T-cell (primary cell): ENCODE data around the gene TMCO4. TPM values are rescaled to one million over a fixed set of nuclear protein-coding genes. Genes with fewer than 3 reads are reported as not detected.

Experiments used
- ATAC-seq, 4 experiments: fragments of 200-7000 bp in 3 of 4; fragments of 150-1000 bp in 1 of 4; cut with Tn5 transposase; replicated peaks in 1 of 4; 1 replicate in 3 of 4; 2 replicates in 1 of 4; pipeline ENCODE4 v1.10.0; 2021; ENCODE audit warnings: moderate library complexity in 3 of 4, mild to moderate bottlenecking in 2 of 4, moderate number of reproducible peaks in 1 of 4
- CTCF ChIA-PET, 2 donors: fragments of 300-600 bp; sonication (Branson Sonifier 250); formaldehyde crosslinking; loops; one replicate each; lab custom pipeline; 2022; ENCODE audit warnings: antibody characterized with exemption in 2 of 2; lab: Charles Lee
- POLR2A ChIA-PET, 2 donors: fragments of 300-600 bp; sonication (Branson Sonifier 250); formaldehyde crosslinking; loops; one replicate each; lab custom pipeline; 2022; ENCODE audit warnings: antibody characterized with exemption in 2 of 2; lab: Charles Lee
- DNase-seq, 35 experiments: peaks; one replicate each; pipeline versions ENCODE4 v3.0.0 to v3.0.0-alpha.2; 2013 to 2023
- H3K27ac ChIP-seq: one replicate; pipeline ENCODE4 v1.5.1; 2013; ENCODE audit warnings: low read length
- H3K27me3 ChIP-seq, 2 experiments: replicated peaks in 1 of 2; 1 replicate in 1 of 2; 2 replicates in 1 of 2; pipeline versions ENCODE4 v1.6.1 to v1.7.0; 2013; ENCODE audit warnings: low read length in 1 of 2, mixed read lengths in 1 of 2; ENCODE audit not compliant: control insufficient read depth in 2 of 2, insufficient read depth in 2 of 2; ENCODE audit errors: extremely low read depth in 1 of 2
- H3K36me3 ChIP-seq, 2 donors: 1 replicate in 1 of 2; 2 replicates in 1 of 2; pipeline versions ENCODE4 v1.6.1 to v1.7.0; 2013; ENCODE audit warnings: low read length in 1 of 2; ENCODE audit not compliant: control insufficient read depth in 2 of 2, insufficient read depth in 1 of 2; ENCODE audit errors: extremely low read depth in 1 of 2
- H3K4me1 ChIP-seq, 2 experiments: 1 replicate in 1 of 2; 2 replicates in 1 of 2; pipeline versions ENCODE4 v1.6.1 to v1.7.0; 2013; ENCODE audit warnings: low read length in 2 of 2, mixed read lengths in 1 of 2; ENCODE audit not compliant: insufficient read depth in 2 of 2, control insufficient read depth in 1 of 2; ENCODE audit errors: extremely low read depth in 1 of 2
- H3K4me3 ChIP-seq, 2 donors: 1 replicate in 1 of 2; 2 replicates in 1 of 2; pipeline versions ENCODE4 v1.5.1 to v1.7.0; 2013; ENCODE audit warnings: mild to moderate bottlenecking in 2 of 2, low read length in 1 of 2, moderate library complexity in 1 of 2; ENCODE audit not compliant: control insufficient read depth in 1 of 2; ENCODE audit errors: extremely low read depth in 1 of 2
- H3K9me3 ChIP-seq: 2 replicates; pipeline ENCODE4 v1.7.0; 2013
- H3K27ac Mint-ChIP-seq, 2 donors: one replicate each; pipeline ENCODE4 v1.8.0; 2020 to 2021; ENCODE audit warnings: mild to moderate bottlenecking in 2 of 2, mixed read lengths in 2 of 2
- H3K27me3 Mint-ChIP-seq, 2 donors: one replicate each; pipeline ENCODE4 v1.8.0; 2021 to 2022; ENCODE audit warnings: mixed read lengths in 2 of 2
- H3K36me3 Mint-ChIP-seq: one replicate; pipeline ENCODE4 v1.8.0; 2021; ENCODE audit warnings: mixed read lengths
- H3K4me1 Mint-ChIP-seq, 3 donors: one replicate each; pipeline ENCODE4 v1.8.0; 2020 to 2022; ENCODE audit warnings: mixed read lengths in 3 of 3, mild to moderate bottlenecking in 1 of 3
- H3K4me3 Mint-ChIP-seq, 3 donors: one replicate each; pipeline ENCODE4 v1.8.0; 2020 to 2022; ENCODE audit warnings: mild to moderate bottlenecking in 3 of 3, mixed read lengths in 3 of 3, moderate library complexity in 3 of 3
- H3K9me3 Mint-ChIP-seq, 3 donors: one replicate each; pipeline ENCODE4 v1.8.0; 2020 to 2022; ENCODE audit warnings: mixed read lengths in 3 of 3
- WGBS: methylation state at CpG from one replicate; pipeline ENCODE4 v1.1.5; 2013; ENCODE audit warnings: missing lambda C conversion rate; ENCODE audit not compliant: insufficient coverage; 5-methylcytosine and 5-hydroxymethylcytosine counted together
- total RNA-seq, 35 experiments: library from RNA in 6 of 35; stranded (reverse) in 6 of 35; fragments of 120-200 nt in 1 of 35; gene quantifications; one replicate each; pipeline versions ENCODE4 v1.2.1 to v1.2.4 and lab custom pipeline; 2013 to 2026

Gene TMCO4
- total RNA-seq, 5 donors from 2014 or later (not counting 1 experiment from before 2014, with no cell fraction given): 17.2 to 29.2 (median 22.3) TPM

GRCh38 chr1:19658186-19658585 lies 141.5 kb downstream of the TMCO4 start:
- no peaks in the 10 kb centered on the region for H3K9me3 Mint-ChIP-seq
- peaks cover 7 to 20% (median 14%) of the 10 kb centered on the region in 3 donors for H3K4me1 Mint-ChIP-seq
- peaks cover 0 to under 1% of the 10 kb centered on the region in 2 donors for H3K27me3 Mint-ChIP-seq
- Histone ChIP-seq H3K36me3 (no peaks in the 10 kb centered on the region), H3K27ac (no peak overlapping the region), H3K27me3 (peaks cover 0 to 18% of the 10 kb centered on the region in 2 experiments), H3K4me1 (peaks cover 0 to 21% of the 10 kb centered on the region in 2 experiments), H3K9me3 (no peaks in the 10 kb centered on the region), H3K4me3 (no peak overlapping the region)
- no peak overlapping the region for H3K4me3 Mint-ChIP-seq
- 91% methylated on average over 13 of the region's 13 CpGs for WGBS
- H3K27ac Mint-ChIP-seq: no peak overlapping the region
- peaks cover 3% of the 10 kb centered on the region for H3K36me3 Mint-ChIP-seq
- ChIA-PET CTCF (no interaction called here), POLR2A (no interaction called here)
- DNase-seq: no peak
- no peak for ATAC-seq

GRCh38 chr1:19657511-19657910 lies 142.2 kb downstream of the TMCO4 start:
- Histone ChIP-seq H3K27me3 (peaks cover 0 to 15% of the 10 kb centered on the region in 2 experiments), H3K9me3 (no peaks in the 10 kb centered on the region), H3K27ac (no peak overlapping the region), H3K36me3 (no peaks in the 10 kb centered on the region), H3K4me1 (peaks cover 0 to 21% of the 10 kb centered on the region in 2 experiments), H3K4me3 (no peak overlapping the region)
- no peaks in the 10 kb centered on the region for H3K27me3 Mint-ChIP-seq
- peaks cover 7 to 18% (median 14%) of the 10 kb centered on the region in 3 donors for H3K4me1 Mint-ChIP-seq
- ChIA-PET POLR2A (interaction anchor here in 1 of 2 donors (0.7 kb wide), 1 partner anchor 270 kb away, joined by 3 read pairs; no protein-coding TSS in a partner anchor), CTCF (no interaction called here)
- H3K36me3 Mint-ChIP-seq: peaks cover 3% of the 10 kb centered on the region
- no peak overlapping the region for H3K4me3 Mint-ChIP-seq
- DNase-seq (no peak), ATAC-seq (no peak)
- WGBS: 80% methylated on average over 1 of the region's 10 CpGs
- no peak overlapping the region for H3K27ac Mint-ChIP-seq
- H3K9me3 Mint-ChIP-seq: no peaks in the 10 kb centered on the region

GRCh38 chr1:19656780-19657466 lies 142.8 kb downstream of the TMCO4 start:
- Histone ChIP-seq H3K4me1 (peaks cover 0 to 19% of the 10 kb centered on the region in 2 experiments), H3K9me3 (no peaks in the 10 kb centered on the region), H3K36me3 (no peaks in the 10 kb centered on the region), H3K27me3 (peaks cover 0 to 20% of the 10 kb centered on the region in 2 experiments), H3K4me3 (no peak overlapping the region), H3K27ac (no peak overlapping the region)
- WGBS: 95% methylated on average over 4 of the region's 15 CpGs
- Mint-ChIP-seq H3K9me3 (no peaks in the 10 kb centered on the region), H3K27ac (no peak overlapping the region), H3K4me3 (no peak overlapping the region), H3K4me1 (peaks cover 7 to 16% (median 14%) of the 10 kb centered on the region in 3 donors), H3K36me3 (peaks cover 3% of the 10 kb centered on the region), H3K27me3 (no peaks in the 10 kb centered on the region)
- ChIA-PET POLR2A (interaction anchor here in 1 of 2 donors (0.7 kb wide), 1 partner anchor 269 kb away, joined by 3 read pairs; no protein-coding TSS in a partner anchor), CTCF (no interaction called here)
- ATAC-seq (no peak), DNase-seq (no peak)

- Histone ChIP-seq H3K9me3 (no peaks in the 10 kb centered on the region), H3K27ac (no peak overlapping the region), H3K4me3 (no peak overlapping the region), H3K4me1 (peaks cover 0 to 14% of the 10 kb centered on the region in 2 experiments), H3K27me3 (peaks cover 0 to 16% of the 10 kb centered on the region in 2 experiments), H3K36me3 (no peaks in the 10 kb centered on the region)
- Mint-ChIP-seq H3K27ac (no peak overlapping the region), H3K36me3 (peaks cover 3% of the 10 kb centered on the region), H3K4me1 (peaks cover 7 to 13% (median 12%) of the 10 kb centered on the region in 3 donors), H3K27me3 (no peaks in the 10 kb centered on the region), H3K4me3 (no peak overlapping the region), H3K9me3 (no peaks in the 10 kb centered on the region)
- 88% methylated on average over 9 of the region's 9 CpGs for WGBS
- CTCF ChIA-PET: interaction anchor here in 1 of 2 donors (0.6 kb wide), 1 partner anchor 56 kb away, joined by 4 read pairs; no protein-coding TSS in a partner anchor
- POLR2A ChIA-PET: no interaction called here
- no peak for ATAC-seq
- no peak for DNase-seq
Measured at GRCh38 chr1:19656134-19656779, 143.5 kb downstream of the TMCO4 start.

- Histone ChIP-seq H3K9me3 (no peaks in the 10 kb centered on the region), H3K27ac (no peak overlapping the region), H3K36me3 (no peaks in the 10 kb centered on the region), H3K27me3 (peaks cover 0 to 16% of the 10 kb centered on the region in 2 experiments), H3K4me1 (peaks cover 0 to 18% of the 10 kb centered on the region in 2 experiments), H3K4me3 (no peak overlapping the region)
- ChIA-PET CTCF (interaction anchor here in 1 of 2 donors (0.6 kb wide), 1 partner anchor 56 kb away, joined by 4 read pairs; no protein-coding TSS in a partner anchor), POLR2A (no interaction called here)
- 93% methylated on average over 6 of the region's 8 CpGs for WGBS
- DNase-seq (no peak), ATAC-seq (no peak)
- peaks cover 3% of the 10 kb centered on the region for H3K36me3 Mint-ChIP-seq
- H3K4me3 Mint-ChIP-seq: no peak overlapping the region
- no peaks in the 10 kb centered on the region for H3K9me3 Mint-ChIP-seq
- no peaks in the 10 kb centered on the region for H3K27me3 Mint-ChIP-seq
- H3K27ac Mint-ChIP-seq: no peak overlapping the region
- H3K4me1 Mint-ChIP-seq: peaks cover 7 to 14% (median 12%) of the 10 kb centered on the region in 3 donors
Measured at GRCh38 chr1:19655718-19656080, 144.0 kb downstream of the TMCO4 start.

GRCh38 chr1:19654886-19655717 lies 144.6 kb downstream of the TMCO4 start:
- CTCF ChIA-PET: interaction anchor here in 1 of 2 donors (0.6 kb wide), 1 partner anchor 263 kb away, joined by 3 read pairs; no protein-coding TSS in a partner anchor
- no peaks in the 10 kb centered on the region for H3K9me3 ChIP-seq
- no peak overlapping the region for H3K4me3 ChIP-seq
- no peak for DNase-seq
- no peak overlapping the region for H3K27ac ChIP-seq
- H3K36me3 Mint-ChIP-seq: peaks cover 3% of the 10 kb centered on the region
- no peaks in the 10 kb centered on the region for H3K36me3 ChIP-seq
- H3K27me3 ChIP-seq: peaks cover 0 to 16% of the 10 kb centered on the region in 2 experiments
- peaks cover 7 to 20% (median 12%) of the 10 kb centered on the region in 3 donors for H3K4me1 Mint-ChIP-seq
- no peaks in the 10 kb centered on the region for H3K27me3 Mint-ChIP-seq
- ATAC-seq: no peak
- WGBS: 90% methylated on average over 9 of the region's 15 CpGs
- no peak overlapping the region for H3K27ac Mint-ChIP-seq
- no peak overlapping the region for H3K4me3 Mint-ChIP-seq
- peaks cover 0 to 20% of the 10 kb centered on the region in 2 experiments for H3K4me1 ChIP-seq
- POLR2A ChIA-PET: no interaction called here
- no peaks in the 10 kb centered on the region for H3K9me3 Mint-ChIP-seq
